Esophagus mucosa (tissue), 1 donor: ENCODE data around the gene CTCFL. TPM values are rescaled to one million over a fixed set of nuclear protein-coding genes. Genes with fewer than 3 reads are reported as not detected.
A peak's percentile ranks its signal among the peaks of the same experiment; 100 is the strongest.
"Not testable (repeated sequence)": the region's sequence is repeated elsewhere in the genome, so short reads cannot be mapped to it uniquely, and the experiment has no call there.

ENCODE experiments used
- ATAC-seq: fragments of 200-7000 bp; cut with Tn5 transposase; one replicate; pipeline ENCODE4 v1.9.1; 2020
- total RNA-seq: library from RNA; stranded (reverse); gene quantifications from one replicate; pipeline ENCODE4 v1.2.4, GENCODE V29; 2023
- donor health status: DM: yes; HTN: yes; CAD: no.

Gene CTCFL
- total RNA-seq, 1 donor from 2014 or later, result not detected

DNA sequence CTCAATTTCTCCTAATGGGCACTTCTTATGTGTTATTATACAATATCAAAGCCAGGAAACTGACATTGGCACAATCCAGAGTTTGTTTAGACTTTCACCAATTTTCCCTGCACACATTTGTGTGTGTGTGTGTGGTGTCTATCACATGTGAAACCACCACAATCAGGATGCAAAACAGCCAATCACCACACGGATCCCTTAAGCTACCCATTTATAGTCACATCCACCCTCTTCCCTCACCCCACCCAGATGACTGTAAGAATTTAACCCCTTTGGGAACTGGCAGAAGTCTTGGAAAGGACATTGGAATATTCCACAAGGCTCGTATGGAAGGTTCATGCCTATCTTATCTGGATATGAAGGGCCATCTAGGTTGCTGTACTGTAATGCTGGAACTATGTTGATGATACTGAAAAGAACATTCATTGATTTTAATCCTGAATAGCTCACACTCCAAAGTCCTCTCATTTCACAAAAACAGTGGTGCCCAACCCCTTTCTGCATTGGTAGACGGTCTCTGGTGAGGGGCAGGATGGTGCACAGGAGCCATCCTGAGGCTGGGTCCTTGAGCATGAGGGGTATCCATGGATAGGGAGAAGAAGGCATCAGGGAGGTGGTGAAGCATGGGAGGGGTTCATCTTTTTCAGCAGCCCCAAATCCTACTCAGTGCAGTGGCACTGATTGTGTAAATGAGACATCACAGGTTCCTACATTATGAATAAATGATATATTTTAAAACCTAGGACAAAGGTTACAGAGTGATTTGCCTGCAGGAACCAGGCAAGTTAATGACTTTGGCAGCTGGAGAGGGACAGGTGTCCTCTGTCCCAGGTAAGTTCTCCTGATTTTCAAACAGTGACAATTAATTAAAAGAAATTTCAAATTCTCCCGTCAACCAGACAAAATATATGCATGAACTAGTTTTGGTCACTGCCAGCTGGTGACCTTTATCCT lies 12.1 kb upstream of the CTCFL start:
- no peak for ATAC-seq

DNA sequence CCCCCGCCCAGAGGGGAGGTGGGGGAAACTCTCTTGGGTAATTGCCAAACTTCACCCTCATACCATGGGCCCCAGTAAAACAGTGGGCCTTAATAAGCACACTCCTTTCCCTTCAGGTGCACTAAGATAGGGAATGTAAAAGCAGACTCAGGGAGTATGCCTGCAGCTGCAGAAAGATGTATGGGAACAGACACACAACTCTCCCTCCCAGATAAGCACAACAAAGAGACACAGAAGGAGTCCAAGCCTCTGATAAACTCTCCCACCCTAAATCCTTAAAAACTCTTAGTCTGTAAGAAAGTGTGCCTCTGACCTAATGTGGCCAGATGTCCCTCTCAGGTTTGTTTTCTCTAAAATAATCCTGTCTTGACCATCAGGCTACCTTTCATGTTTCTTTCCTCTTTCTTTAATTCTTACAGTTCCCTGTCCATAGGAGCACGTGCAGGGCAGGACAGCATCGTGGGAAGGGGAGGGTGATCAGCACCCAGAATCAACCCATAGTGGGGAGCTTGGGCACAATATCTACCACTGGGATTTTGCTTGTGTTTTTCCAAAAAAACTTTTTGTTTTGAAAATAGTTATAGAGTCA lies 11.3 kb upstream of the CTCFL start:
- no peak for ATAC-seq

DNA sequence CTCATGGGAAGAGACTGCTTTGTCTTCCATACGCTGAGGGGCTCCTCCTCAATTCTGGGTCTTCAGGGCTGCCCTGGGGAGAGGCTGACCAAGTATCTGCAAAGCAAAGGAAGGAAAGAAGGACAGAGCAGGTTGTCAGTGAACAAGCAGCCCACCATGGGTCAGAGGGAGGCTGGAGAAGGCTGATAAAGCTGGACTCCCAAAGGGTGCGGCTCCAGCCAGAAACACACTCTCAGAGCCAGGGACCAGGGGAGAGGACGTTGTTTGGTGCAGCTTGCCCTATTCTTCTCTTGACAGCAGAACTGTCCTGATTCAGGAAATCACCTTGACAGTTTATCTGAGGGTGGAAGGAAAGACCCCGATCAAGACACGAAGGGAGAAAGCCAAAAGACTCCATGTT lies 10.4 kb upstream of the CTCFL start:
- ATAC-seq, result no peak

DNA sequence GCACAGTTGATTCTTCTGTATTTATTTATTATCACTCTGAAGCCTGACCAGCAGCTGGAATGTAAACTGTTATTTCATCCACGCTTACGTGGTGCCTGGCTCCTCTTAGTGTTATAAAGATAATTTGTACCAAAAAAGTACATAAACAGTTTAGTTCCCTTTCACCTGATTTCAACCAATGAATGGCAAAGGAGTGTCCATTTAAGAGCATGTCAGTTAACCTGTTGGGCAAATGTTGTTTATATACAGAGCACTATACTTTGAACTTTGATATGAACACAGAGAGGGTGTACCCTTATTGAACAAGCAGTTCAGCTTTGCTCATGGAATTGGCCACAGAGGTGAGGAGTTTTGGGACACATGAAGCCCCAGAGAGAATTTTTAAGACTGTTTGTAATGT lies 7.2 kb upstream of the CTCFL start:
- no peak for ATAC-seq

DNA sequence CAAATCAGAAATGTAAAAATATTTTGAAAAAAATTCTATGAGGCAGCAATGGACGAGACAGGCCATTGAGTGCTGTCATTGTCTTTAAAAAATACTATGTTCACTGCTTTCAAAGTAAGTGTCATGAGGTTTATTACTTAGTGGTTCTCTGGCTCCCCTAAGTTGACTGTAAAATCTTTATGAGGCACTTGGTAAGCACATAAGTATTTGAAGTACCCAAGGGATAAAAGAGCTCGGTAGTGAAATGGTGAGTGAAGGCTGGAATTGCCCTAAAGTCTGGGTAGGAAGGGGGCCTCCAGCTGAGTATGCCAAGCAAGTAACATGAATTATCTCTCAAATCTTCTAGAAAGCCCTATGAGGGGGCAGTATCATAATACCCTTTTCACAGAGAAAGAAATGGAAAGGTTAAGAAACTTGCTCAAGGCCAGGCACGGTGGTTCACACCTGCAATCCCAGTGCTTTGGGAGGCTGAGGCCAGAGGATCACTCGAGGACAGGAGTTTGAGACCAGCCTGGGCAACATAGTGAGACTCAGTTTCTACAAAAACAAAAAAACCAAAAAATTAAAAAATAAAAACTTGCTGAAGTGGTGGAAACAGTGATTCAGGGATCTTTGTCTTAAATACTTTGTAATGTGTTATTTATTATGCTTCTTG lies 5.5 kb upstream of the CTCFL start:
- no peak for ATAC-seq

DNA sequence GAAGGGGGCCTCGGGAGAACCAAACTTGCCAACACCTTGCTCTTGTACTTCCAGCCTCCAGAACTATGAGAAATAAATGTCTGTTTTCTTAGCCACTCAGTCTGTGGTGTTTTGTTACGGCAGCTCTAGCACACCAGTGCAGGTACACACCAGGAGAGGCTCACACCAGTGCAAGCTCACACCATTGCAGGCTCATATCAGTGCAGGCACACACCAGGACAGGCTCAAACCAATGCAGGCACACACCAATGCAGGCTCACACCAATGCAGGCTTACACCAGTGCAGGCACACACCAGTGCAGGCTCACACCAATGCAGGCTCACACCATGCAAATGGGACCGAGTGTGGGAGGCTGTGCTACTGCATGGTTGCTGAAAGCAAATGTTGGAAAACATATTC lies 4.9 kb upstream of the CTCFL start:
- no peak for ATAC-seq

DNA sequence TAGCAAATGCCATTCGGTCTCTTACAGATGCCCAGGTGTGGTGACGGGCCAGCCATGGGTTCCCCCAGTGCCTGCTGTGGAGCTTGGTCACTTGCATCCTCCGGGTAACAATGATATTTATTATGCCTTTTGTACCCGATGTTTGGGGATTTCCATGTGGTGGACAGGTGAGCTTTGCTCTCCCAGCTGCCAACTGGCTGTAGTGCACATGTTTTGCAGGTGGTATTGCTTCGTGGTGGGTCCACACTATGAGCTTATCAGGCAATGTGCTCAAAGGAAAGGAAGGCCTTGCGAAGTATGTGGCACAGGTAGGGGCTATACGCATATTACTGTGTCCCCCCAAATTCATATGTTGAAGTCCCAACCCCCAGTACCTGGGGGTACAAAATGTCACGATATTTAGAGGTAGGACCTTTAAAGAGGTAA lies 4.2 kb upstream of the CTCFL start:
- no peak for ATAC-seq

DNA sequence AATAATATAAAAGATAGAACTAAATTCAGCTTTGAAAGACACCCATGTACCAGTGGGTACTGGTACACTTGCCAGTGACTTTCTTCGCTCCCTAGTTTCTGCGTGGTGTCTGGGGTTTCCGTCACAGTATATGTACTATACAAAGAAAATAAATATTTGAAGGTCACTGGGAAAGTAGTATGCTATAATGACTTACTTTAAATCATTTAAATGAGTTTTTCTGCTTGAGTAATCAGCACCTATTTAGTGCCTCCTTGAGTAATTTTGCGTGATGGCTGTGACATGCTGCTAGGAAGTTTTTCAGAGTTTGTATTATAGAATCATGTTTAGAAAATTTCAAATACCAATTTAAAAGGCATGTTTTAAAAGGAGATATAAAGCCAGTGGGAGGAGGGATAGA lies 3.2 kb upstream of the CTCFL start:
- no peak for ATAC-seq

DNA sequence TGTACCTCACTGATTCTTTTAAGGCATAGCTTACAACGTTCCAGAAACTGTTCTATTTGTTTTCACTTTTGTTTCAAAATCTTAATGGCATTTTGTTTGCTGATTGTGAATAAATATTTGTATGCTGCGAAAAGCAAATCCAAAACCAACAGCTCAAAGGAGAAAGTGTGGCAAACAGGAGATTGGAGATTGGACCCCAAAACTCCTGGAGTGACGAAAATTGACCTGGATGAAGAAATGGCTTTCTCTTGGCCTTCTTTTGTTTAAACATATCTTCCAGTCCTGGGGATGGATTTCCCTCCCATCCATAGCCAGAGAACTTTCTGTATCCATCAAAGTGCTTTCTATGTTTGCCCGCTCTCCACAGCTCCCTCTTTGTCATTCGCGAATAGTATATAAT lies 2.8 kb upstream of the CTCFL start:
- no peak for ATAC-seq

DNA sequence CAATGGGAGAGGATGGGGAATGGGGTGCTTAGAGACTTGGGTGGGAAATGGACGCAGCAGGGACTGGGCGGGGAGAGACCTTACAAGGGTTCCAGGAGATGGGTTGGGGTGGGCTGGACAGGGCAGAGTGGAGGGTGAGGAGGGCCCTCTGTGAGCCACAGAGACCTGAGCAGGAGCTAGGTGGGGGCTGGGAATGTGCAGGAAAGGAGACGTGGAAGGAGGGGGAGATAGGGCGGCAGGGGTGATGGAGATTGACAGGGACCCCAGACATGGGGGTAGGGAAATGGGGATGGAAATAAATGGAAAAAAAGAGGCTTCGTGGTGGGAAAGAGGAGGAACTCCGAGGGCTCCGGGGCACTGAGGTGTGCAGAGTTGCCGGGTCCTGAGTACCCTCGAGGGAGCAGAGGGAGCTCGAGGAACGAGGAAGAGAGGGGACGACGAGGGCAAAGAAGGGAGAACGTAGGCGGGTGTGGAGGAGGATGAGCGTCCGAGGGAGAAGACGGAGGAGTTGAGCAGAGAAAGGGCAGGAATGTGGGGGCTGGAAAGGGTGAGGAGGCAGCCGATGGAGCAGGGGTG lies 2.0 kb upstream of the CTCFL start:
- ATAC-seq, result no peak

DNA sequence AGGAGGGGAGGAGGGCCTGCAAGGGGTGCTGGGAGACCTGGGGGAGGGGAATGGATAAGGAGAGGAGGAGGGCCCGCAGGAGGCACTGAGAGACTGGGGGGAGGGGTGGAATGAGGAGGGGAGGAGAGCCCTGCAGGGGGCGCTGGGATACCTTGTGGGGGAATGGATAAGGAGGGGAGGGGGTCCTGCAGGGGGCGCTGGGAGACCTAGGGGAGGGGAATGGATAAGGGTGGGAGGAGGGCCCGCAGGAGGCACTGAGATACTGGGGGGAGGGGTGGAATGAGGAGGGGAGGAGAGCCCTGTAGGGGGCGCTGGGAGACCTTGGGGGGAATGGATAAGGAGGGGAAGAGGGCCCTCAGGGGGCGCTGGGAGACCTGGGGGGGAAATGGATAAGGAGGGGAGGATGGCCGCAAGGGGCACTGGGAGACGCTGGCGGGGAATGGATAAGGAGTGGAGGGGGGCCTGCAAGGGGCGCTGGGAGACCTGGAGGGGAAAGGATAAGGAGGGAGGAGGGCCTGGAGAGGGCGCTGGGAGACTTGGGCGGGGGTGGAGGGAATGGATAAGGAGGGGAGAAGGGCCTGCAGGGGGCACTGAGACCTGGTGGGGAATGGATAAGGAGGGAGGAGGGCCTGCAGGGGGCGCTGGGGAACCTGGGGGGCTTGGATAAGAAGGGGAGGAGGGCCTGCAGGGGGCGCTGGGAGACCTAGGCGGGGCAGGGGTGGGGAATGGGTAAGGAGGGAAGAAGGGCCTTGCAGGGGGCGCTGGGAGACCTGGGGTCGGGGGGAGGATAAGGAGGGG lies 1.3 kb upstream of the CTCFL start:
- ATAC-seq, result no peak

DNA sequence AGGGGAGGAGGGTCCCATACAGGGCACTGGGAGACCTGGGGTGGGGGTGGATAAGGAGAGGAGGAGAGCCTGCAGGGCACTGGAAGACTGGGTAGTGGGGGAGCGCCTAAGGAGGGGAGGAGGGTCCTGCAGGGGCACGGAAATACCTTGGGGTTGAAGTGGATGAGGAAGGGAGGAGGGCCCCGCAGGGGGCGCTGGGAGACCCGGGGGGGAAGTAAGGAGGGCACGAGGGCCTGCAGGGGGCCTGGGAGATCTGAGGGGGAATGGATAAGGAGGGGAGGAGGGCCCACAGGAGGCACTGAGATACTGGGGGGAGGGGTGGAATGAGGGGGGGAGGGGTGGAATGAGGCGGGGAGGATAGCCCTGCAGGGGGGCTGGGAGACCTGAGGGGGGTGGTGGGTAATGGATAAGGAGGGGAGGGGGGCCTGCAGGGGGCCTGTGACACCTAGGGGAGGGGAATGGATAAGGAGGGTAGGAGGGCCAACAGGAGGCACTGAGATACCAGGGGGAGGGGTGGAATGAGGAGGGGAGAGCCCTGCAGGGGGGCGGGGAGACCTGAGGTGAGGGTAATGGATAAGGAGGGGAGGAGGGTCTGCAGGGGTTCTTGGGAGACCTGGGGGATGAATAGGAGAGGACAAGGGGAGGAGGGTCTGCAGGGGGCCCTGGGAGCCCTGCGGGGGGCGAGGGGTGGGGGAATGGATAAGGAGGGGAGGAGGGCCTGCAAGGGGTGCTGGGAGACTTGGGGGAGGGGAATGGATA lies 567 bp upstream of the CTCFL start:
- ATAC-seq, result no peak

DNA sequence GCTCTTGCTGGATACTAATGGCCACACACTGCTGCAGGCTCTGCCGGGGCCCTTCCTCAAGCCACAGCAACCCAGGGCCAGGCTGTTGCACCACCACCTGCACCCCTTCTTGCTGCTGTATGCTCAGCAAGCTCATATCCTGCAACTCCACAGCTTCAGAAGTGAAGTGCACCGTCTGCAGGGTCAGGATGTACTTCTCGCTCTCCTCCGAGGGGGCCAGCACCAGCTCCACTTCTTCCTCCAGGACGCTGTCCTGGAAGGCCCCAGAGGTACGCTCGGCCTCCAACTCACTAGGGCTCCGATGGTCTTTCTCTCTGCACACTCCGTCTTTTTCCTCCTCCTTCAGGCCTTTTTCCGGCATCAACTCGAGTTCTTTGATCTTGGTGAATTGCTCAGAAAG lies 1.2 kb downstream of the CTCFL start:
- no peak for ATAC-seq

DNA sequence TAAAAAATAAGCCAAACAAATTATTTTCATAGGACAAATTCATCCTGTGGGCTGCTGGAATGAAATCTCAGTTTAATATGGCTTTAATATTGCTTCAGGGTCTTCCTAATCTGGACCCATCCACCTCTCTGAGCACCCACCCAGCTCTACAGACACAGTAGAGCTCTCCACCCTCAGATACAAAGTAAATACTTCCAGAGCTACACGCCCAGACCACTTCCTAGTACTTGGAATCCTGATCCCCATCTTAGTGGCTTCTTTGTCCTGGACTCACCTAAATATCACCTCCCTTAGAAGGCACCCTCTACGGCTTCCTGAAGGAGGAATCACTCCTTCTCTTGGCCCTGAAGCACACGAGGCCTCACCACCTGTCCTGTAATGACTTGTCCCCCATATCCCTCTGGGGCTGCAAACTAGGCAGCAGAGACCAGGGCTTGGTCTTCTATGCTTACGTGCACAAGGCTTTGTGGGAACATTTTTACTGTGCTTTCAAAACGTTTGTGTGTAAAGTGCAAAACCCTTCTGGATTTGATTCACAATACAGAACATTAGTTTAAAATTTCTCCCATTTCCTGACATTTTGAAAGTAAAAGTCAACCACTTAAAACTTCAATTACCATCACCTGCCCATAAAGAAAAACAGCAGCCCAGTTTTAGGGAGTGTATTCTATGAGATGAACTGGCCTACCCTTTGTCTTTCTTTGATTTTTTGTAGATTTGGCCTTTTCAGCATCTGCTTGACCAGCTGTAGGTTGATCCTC lies 2.4 kb downstream of the CTCFL start:
- no peak for ATAC-seq

DNA sequence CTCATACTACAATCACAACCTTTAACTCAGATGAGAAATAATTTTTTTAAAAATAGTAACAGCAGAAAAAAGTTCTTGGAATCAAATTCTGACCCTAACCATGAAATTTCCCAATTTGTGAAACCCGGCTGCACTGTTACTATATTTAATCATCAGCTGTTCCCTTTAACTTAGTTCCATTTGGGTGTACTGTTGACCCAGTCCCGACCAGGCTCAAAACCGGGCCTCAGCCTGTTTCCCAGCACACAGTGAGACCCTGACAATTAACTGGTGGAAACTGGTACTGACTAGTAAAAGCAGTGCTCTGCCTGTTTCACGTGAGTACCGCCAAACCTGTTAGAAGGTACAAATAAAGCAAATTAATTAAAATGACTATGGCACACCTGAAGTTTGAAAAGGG lies 7.0 kb downstream of the CTCFL start:
- no peak for ATAC-seq

DNA sequence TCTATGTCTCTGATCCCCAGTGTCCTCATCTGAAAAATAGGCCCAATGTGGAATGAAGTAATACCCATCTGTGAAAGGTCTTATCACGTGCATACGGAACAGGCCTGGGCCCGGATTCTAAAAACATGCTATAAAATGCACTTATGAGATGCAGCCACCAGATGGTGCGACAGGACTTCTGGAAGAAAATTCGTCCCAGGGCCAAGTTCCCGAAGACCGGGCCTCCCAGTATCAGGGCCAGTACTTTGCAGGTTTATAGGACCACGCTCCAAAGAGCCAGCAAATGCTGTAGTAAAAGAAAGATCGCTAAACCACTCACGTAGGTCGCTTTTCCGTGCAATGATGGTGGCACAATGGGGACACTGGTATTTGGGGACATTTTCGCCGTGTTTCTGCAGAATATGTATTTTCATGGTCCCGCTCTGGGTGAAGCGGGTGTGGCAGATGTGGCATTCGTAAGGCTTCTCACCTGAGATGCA lies 10.6 kb downstream of the CTCFL start:
- ATAC-seq, result peak; percentile 82

DNA sequence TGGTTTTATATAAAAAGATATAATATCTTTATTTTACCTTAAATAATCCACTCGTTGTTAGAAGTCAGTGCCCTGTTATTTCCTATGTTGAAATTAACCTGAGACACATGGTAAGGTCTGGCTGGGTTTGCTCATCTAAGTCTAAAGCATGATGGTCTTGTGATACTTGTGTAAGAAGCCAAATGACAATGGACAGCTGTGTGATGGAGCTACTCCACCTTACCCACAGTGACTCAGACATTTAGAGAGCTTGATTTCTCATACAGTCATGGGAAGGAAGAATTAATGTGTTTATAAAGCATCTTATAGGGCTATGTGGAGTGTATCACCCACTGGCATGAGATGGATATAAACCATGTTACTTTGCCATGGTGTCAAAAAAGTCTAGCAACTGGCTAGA lies 11.7 kb downstream of the CTCFL start:
- no peak for ATAC-seq

DNA sequence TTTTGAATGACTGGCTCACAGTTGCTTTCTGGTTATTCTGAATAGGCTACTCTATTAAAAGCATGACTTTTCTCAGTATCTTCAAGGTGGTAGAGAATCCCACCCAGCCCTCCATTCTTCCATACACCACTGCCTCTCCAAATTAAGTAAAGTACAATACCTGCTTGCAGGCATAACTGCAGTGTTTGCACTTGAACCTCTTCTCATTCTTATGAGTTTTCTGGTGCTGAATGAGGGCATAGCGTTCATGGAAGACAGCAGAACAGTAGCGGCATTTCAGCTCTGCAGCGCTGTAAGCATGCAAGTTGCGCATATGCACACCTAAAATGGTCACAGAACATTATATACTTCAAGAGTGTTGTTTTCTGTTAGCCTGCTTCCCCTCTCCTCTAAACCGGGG lies 12.5 kb downstream of the CTCFL start:
- no peak for ATAC-seq

DNA sequence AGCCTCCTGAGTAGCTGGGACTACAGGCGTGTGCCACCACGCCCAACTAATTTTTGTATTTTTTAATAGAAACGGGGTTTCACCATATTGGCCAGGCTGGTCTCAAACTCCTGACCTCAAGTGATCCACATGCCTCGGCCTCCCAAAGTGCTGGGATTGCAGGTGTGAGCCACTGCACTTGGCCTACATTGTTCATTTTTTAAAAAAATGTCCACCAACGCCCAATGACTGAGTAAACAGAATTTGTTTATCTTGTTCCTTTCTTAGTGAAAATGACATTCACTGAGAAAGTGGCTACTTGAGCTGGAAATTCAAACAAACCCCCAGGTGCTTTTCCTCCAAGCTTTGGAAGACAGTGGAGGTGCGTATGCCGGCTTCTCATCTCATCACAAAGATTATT lies 13.2 kb downstream of the CTCFL start:
- ATAC-seq, result not testable (repeated sequence)

DNA sequence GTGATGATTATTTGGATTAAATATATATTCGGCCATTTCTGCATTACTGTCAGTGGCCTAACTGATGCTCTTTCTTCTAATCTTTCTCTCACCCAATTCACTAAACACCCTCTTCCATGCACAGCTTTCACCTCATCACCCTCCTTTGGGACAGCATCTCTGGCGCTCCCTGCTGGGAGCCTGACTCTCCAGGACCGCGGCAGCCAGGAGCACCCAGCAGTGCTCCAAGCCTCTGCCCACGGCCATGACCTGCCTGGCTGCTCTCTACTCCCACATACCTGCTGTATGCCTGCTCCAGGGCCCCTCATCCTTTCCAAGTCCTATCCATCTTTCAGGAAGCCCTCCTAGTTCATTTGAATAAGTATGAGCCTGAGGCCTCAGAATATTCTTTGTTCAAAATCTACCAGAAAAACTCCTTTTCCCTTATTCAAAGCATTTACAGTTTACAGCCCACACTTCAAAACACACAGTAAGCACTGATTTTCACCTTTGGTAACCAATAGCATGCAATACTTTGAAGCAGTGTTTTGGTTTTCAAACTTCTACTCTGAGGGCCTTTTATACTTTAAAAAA lies 15.2 kb downstream of the CTCFL start:
- ATAC-seq, result peak; percentile 58
